ENCODE results near the gene SOX6.

SOX6 gene

GRCh38 chr11:16265022-16265421, 91.3 kb downstream of the SOX6 start:
- DNase-seq: no peak

- DNase-seq: no peak
Measured at GRCh38 chr11:16262645-16262955, 93.7 kb downstream of the SOX6 start.

DNA sequence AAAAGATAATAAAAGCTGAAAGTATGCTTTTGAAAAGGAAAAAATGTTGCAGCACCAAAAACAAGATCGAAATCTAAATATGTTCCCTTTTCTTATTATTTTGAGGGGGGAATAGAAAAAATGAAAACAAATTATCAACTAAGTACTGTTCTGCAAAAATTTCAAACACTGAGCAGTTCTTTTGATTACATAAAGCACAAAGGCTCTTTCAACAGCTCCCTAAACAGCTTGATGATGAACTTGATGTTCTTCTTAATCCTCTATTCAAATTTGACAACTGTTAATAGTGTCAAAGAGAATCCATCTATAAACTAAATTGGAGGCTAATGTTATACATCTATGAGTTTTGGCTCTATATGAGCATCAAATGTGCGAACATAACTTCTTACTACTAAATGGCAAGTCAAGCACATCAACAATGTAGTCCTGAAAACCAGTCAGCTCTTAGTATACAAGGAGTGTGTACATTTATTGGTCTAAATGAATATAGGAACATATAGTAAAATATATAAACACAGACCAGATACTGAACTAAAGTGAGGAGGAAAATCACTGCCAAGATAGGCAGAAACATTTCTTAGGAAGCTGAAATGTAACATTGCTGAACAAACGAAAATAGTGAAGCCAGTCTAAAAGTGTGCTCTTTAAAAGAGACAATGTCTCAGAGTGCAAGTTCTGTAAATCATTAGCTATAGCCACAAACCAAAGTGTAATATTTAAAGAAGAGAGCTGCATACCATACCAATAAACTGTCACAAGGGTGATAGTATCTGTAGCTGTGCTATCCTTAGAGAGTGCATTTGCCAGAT, 94.3 kb downstream of the SOX6 start:
- DNase-seq: no peak

- DNase-seq: no peak
Measured at GRCh38 chr11:16252373-16252772, 104.0 kb downstream of the SOX6 start.

GRCh38 chr11:16248248-16248647, 108.1 kb downstream of the SOX6 start:
- DNase-seq: no peak

GRCh38 chr11:16242806-16243205, 113.5 kb downstream of the SOX6 start:
- no peak for DNase-seq

- DNase-seq: no peak
Measured at GRCh38 chr11:16240687-16241086, 115.7 kb downstream of the SOX6 start.

- no peak for DNase-seq
Measured at GRCh38 chr11:16239141-16240105, 116.9 kb downstream of the SOX6 start.

DNA sequence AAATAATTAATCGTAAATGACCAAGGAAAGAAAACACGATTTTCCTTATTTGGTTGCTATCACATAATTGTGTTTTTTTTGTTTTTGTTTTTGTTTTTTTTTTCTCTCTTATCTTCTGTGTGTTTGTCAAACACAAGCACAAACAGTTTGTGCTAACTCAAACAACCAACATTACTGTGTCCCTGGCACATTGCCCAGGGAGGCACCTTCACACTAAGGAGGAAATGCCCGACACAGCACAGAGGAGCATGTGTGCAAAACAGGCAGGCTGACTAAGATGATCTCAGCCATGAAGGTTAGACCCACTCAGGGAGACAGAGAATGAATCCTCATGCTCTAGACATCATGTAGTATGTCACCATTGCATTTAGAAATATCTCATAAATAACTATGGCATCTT, 130.1 kb downstream of the SOX6 start:
- DNase-seq: no peak

- DNase-seq: no peak
Measured at GRCh38 chr11:16225623-16226022, 130.7 kb downstream of the SOX6 start.

DNA sequence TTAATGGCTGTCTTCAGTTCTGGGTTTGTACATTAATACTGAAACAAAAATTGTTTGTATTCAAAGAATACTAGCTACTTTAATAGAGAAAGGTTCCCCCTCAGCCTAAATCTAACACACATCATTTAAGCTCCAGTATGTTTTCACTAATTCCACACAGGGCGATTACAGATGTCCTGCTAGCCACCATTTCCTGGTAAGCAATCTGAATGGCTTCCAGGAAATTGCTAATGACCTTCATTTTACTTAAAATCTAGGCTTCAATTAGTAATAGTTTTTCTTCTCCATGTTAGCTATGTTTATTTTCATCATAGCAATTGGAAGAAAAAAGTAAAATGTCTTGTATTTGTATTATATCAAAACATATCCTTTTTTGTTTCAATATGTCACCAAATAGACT, 132.8 kb downstream of the SOX6 start:
- no peak for DNase-seq

- no peak for DNase-seq
Measured at GRCh38 chr11:16217631-16218030, 138.7 kb downstream of the SOX6 start.

- DNase-seq: no peak
Measured at GRCh38 chr11:16216831-16217230, 139.5 kb downstream of the SOX6 start.

GRCh38 chr11:16215352-16215751, 141.0 kb downstream of the SOX6 start:
- no peak for DNase-seq

DNA sequence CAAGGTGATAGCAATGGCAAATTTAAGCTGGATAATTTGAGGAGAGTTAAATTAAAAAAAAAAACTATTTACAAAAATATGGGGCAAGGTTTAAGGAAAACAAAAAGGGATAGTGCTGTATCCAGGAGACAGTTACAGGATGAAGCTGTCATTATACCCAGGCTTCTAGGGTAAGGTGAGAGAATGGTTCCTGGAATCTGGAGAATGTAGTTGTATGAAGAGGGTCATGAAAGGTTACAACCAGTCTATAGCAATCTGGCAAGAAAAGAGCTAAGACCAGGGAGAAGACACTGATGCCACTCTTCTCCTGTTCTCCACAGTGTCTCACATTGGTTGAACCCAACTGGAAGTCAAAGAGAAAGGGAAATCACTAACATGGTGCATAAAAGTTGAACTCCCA, 144.9 kb downstream of the SOX6 start:
- no peak for DNase-seq

DNA sequence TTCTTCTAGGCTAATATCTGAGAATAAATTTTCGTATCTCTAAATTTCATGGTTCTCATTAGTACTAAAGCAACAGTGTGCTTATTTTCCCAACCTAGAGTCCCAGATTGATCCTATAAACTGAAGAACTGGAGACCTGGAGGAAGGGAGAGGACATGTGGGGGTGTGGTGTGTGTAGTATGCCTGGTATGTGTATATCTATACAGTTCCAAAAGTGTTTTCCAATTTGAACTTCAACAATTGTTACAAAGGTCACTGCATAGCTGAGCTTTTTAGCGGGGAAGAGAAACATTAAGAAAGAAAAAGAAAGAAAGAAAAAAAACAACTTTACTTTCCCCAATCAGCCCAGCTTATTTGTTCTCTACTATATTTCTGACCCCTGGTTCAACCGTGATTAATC, 152.1 kb downstream of the SOX6 start:
- DNase-seq: no peak

GRCh38 chr11:16195651-16196050, 160.7 kb downstream of the SOX6 start:
- no peak for DNase-seq

DNA sequence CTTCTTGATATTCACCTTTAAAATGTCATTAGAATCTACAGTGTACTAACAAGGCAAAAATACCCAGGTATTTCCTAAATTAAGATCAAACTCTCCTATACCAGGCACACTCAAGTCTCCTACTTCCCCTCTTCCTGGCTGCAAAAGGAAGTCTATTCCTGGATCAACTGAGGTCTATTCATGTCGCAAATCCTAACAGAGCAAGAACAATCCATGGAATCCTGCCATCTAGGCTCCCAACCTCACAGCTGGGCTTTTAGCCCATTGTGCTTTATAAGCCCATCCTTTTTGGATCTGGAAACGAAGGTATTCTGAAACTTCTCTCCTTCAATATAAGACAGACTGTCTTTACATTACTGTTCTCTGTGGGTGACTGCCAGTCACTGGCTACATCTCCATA, 161.8 kb downstream of the SOX6 start:
- no peak for DNase-seq

DNA sequence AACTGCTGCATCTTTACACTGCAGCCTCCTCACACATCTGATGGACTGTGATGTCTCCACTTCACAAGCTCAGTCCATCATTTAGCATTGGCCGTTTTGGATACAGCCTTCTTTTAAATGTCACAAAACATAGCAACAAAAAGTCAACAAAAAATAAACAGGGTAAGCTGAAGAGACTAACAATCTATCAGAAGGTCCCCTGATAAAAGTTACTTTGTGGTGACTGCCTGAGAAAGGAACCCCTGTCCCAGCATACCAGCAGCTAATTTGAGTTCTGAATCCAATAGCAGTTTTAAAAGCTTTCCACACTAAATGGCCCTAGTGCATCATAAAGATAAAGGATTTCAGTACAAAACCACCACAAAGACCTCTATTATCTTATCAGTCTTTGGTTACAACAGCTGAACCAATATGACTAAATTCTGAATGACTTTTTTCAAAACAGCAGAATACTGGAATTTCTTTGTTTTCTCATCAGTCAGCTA, 162.4 kb downstream of the SOX6 start:
- no peak for DNase-seq

DNA sequence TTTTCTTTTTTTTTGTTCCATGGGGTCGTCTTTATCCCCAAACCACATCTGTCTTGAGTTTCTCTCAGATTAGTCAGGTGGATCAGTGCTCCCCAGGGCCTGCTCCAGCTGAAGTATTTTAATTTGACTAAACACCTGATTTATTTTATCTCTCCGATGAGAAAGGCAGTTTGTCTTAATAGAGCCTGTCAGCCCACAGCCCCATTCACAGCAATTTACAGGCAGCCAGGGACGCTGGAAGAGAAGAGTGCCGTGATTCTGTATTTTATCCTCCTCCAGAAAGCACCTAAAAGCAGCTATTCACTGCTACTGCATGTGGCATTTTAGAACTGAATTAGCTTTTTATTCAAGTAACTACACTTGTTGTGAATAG, 164.5 kb downstream of the SOX6 start:
- no peak for DNase-seq

- no peak for DNase-seq
Measured at GRCh38 chr11:16191212-16191867, 165.0 kb downstream of the SOX6 start.

- no peak for DNase-seq
Measured at GRCh38 chr11:16186680-16187079, 169.7 kb downstream of the SOX6 start.

DNA sequence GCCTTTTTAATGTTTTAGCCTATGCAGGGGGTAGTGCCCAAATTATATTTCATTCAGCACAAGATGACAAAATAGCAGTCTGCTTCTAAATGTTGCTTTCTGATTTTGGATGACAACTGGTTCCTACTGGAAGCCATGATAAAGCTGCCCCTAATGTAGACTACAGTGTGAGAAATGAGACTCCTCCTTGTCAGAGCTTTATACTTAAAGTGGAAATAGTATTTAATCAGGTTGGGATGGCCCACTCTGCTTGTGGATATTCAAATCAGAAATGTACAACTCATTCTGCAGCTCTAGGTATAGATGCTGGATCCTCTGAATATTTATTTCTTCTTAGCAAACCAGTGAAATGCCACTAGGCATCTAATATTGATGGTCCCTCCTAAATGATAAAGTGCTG, 171.3 kb downstream of the SOX6 start:
- DNase-seq: no peak

- no peak for DNase-seq
Measured at GRCh38 chr11:16184588-16184987, 171.8 kb downstream of the SOX6 start.

Data from T-helper 9 cell (primary cell).